NCI-H2081 (cell line): Measurements from ENCODE around the gene PDE6G.

Experiments used
- DNase-seq, 2 experiments: peaks; one replicate each; lab custom pipeline; 2025; lab: John Stamatoyannopoulos, UW

PDE6G gene

DNA sequence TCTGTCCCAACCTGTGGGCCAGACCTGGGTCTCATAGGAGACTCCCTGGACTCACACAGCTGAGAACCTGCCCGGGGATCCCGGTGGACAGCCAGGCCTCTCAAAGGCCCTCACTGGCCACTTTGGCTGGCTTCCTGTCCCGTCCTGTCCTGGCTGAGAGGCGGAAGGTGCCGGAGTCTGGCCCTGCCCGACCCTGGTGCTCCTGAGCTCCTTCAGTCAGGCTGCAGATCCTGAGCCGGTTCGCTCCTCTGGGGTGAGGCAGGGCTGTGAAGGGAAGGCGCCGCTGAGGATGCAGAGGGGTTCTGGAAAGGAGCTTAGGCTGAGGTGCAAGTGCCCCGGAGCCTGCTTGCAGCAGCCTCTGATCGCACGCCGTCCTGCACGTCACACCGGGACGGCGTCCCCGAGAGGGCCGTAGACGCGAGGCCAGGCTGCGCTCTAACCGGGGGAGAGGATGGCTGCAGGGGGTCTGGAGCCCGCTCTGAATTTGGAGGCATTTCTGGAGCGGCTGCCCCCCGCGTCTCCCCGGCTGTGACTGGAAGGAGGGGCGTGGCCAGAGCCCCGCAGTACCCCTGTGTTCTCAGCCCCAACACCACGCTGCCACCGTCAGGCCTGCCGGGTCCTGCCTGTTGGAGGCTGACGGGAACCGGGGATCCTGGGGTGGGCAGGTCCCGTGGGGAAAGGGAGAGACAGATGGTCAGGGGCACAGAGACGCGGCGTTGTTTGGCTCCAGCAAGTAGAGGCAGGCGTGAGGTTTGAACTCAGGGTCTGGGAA lies 31.6 kb upstream of the PDE6G start:
- DNase-seq = no peak

DNA sequence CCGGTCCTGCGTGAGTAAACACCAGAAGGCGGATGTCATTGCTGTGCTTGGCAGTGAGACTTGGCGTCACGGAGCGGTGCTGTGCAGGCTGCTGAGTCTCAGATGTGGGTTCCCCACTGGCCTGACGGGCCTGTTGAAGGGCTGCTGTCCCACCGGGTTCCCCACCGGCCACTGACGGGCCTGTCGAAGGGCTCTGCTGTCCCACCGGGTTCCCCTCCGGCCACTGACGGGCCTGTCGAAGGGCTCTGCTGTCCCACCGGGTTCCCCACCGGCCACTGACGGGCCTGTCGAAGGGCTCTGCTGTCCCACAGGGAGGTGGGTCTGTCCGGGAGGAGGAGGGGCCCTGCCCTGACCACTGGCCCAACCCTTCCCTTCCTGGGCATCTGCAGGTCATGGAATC lies 30.3 kb upstream of the PDE6G start:
- no peak for DNase-seq

DNA sequence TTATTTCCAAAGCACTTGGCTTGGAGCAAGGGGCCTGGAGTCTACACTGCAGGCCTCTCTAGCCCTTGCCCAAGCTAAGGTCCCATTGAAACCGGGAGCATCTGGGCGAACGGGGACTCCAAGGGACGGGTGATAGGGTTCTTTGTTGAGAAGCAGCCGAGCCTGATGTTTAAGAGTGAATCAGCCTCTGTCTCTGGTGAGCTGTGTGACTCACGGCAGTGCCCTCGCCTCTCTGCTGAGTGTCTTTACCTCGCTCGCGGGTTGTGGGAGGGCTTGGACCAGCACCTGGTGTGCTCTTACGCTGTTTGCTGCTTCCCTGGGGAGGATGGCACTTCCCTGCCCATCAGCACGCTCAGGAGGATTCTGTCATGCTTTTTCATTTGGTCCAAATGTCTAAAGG lies 28.8 kb upstream of the PDE6G start:
- peak in 1 of 2 experiments; percentile 46 for DNase-seq

DNA sequence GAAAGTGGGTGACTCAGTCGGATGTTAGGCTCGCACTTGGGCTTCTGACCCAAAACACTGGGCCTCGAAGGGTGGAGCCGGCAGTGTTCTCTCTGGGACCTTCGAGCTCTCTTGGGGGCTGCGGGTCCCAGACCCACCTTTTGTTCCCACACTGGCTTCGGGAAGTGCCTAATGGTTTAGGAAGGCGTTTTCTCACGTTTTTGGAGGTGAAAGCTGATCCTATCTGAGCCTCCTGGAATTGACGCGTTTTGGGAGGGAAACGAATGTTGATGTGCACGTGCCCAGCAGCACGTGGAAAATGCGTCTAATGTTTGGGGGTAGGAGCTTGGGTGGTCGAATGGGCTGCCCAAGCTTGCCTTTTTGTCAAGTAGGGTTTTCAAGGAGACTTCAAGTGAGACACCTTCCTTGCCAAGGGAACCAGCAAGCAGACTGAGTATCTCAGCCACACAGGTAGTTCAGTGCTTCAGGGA lies 28.1 kb upstream of the PDE6G start:
- no peak for DNase-seq

DNA sequence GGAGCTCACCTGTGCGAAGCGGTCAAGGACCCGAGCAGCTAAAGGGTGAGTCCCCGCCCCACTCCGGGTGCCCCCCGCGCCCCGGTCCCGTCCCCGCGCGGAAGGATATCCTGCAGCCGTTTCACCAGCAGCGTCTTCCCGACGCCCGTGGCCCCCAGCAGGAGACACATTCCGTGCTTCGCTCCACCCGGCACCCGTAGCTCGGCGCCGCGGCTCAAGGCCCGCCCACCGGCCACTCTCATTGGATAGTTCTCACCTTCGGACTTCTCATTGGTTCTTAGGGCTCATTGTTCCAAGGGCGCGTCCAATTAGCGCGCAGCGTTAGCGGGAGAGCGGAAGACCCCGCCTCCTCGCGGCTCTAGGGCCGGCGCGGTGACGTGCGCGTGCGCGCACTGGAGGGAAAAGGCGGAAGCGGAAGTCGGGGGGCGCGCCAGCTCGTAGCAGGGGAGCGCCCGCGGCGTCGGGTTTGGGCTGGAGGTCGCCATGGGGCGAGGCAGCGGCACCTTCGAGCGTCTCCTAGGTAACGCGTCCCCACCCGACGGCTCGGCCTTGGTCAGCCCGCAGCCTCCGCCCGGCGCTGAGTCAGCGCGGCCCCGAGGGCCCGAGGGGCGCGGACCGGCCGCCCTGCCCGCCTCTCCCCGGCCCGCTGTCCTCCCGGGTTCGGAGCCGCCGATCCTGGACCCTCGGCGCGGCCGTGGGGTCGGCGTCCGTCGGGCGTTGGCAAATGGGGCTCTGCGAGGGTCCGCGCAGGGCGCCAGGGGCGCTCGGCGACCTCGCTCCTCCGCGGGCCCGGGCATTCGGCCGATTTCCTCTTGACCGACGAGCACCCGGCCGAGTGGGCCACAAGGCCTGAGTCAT lies 27.5 kb upstream of the PDE6G start, which contains the start of the genes ARL16 and HGS:
ARL16 (minus strand) TSS at position 214 of the 858 bp plus-strand sequence; CDS start at position 170, 44 bp downstream.
HGS (plus strand) TSS at position 428 of the 858 bp plus-strand sequence; CDS start at position 484, 56 bp downstream.
- DNase-seq = peak; percentile 99 to 100

DNA sequence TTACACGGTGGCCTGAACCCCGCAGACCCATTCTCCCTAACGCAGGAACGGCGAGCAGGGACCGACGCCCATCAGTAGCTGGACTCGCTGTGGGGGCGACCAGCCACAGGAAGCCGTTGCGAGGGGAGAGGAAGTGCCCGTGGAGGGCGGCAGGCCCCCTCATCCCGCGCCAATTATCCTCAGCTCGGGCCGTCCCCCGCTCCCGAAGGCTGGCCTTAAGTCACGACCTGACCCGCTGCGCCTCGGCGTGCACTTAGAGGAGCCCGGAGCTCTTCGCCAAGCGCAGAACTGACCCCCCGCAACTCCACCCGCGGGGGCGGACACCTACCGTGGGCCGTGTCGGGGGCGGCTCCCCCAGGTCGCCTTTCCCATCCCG lies 26.9 kb upstream of the PDE6G start:
- DNase-seq = peak in 1 of 2 experiments; percentile 56

DNA sequence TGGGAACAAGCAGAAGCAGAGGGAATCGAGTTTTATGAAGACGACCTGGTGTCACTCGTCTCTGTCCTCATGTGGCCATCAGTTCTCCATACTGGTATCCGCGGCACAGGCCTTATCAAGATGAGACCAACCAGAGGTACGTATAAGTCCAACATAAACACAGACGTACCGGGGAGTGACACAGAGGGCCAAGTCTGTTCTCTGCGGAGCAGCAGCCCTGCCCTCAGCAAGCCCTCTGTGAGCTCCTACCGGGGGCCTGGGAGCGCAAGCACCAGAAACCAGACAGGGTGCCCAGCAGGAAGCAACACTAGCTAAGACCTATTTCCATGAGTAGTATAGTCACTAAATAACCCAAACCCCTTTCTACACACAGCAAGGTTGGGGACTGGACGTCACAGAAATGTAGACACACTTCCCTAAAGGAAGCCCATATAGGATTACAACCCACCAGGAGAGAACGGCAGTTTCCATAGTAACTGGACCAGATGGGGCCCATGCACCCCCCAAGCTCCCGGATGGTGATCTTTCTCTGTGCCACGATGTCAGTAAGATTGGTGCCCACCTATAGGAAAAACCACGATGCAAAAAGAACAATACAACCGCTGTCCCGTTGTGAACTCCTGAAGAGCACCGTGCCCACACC lies 26.3 kb upstream of the PDE6G start:
- DNase-seq = peak in 1 of 2 experiments; percentile 35

DNA sequence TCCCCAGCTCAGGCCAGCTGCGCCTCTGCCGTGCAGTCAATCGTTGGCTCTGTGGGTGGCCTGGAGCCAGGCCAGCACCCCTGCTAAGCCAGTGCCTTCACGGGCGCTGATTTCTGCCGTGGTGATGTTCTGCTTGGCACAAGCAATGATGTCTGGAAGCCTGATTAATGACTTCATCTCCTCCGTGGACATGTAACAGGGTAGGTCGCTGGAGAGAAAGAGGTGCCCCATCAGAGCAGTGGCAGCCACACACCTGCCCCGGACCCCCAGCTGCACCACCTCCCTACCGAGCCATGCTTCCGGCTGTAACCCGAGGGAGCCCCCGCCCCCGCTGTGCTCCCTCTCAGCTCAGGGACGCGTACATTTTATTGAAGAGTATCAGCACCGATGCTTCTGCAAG lies 25.3 kb upstream of the PDE6G start:
- peak; percentile 81 to 95 for DNase-seq

DNA sequence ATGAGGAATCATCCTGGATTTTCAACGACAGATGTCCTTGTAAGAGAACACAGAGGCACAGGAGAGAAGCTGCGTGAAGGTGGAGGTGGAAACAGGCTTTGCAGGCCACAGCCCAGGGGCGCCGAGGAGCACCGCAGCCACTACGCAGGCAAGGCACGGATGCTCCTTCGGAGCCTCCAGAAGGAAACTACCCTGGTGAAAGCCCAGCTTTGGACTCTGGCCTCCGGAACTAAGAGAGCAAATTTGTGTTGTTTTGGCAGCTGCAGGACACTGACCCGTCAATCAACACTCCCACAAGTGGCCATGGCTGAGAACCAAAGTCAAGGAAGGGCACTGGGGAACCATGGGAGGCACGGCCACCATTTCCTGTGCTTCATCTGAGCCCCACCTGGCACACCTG lies 23.8 kb upstream of the PDE6G start:
- no peak for DNase-seq

DNA sequence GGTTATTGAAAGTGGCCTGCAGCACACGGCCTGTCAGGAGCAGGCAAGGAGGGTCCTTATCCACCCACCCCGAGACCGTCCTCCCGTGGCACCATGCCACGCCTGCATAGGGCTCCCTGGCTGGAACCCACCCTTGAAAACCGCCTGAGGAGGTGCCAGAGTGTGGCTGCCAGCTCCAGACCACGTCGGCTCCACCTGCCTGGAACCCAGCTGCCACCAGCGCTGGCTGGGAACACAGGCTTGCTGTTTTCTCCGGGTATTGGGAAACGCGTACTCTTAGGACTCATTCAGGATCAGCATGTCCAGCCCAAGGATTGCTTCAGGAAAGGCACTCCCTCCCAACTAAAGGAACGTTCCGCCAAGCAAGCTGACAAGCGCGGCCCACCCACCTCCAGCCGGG lies 20.6 kb upstream of the PDE6G start:
- DNase-seq = peak in 1 of 2 experiments; percentile 24

DNA sequence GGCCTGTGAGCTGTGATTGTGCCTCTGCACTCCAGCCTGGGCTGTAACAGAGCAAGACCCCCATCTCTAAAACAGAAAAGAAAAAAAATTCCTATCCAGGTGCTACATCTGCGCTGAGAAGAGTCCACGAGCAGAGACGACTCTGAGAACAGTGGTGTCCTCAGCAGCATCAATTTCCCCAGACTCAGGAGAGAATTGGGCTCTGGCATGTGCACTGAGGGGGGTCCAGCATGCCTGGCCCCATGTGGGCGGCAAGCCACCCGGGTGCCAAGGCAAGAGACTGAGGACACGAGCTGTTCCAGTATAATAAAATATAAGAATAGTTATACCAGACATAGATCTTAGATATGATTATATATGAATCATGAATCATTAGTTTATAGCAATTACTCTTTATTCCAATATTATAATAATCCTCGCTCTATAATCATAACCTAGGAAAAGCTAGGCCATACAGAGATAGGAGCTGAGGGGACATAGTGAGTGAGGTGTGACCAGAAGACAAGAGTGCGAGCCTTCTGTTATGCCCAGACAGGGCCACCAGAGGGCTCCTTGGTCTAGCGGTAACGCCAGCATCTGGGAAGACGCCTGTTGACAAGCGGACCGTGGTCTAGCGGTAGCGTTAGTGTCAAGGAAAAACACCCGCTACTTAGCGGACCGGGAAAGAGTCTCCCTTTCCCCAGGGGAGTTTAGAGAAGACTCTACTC lies 19.3 kb upstream of the PDE6G start:
- DNase-seq = peak in 1 of 2 experiments; percentile 61

DNA sequence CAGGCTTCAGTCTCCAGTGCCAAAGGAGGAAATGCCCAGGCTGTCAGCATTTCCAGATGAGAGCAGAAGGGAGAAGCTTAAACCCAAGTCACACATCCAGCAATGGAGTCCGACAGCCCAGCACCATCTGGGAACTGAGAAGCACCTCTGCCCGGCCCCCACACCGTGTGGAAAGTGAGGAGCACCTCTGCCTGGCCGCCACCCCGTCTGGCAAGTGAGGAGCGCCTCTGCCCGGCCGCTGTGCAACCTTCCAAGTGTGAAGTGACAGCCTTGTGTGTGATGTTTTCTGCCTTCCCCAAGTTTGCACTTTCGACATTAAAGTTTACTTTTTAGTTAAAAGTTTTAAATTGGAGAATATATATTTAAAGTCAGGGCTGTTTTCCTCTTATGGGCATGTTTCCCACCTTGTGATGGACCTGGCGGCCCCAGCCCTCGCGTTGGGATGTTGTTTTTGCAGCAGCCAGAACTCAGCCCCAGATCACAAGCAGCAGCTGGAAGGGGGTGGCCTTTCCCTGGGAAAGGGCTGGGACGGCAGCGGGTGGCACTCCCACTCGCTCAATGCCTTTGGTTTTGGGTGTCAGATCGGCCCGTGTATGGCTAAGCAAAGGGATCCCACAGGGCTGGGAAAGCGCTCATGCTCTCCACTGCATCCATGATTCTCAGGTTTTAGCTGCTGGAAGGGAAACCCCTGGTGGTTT lies 17.4 kb upstream of the PDE6G start:
- DNase-seq = no peak

DNA sequence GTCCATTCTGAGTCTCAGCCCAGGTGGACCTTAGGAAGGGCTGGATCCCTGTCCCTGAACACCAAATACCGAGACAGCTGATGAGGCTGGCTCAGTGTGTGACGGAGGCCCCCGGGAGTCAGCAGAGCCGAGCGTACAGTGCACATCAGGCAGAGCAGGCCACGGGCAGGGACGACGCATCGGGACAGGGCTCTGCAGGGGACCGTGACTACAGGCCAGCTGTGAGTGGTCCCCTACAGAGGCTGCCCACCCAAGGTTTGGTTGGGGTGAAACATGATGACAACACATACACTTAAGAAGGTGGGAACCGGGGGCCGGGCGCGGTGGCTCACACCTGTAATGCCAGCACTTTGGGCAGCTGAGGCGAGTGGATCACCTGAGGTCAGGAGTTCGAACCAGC lies 16.6 kb upstream of the PDE6G start:
- no peak for DNase-seq

DNA sequence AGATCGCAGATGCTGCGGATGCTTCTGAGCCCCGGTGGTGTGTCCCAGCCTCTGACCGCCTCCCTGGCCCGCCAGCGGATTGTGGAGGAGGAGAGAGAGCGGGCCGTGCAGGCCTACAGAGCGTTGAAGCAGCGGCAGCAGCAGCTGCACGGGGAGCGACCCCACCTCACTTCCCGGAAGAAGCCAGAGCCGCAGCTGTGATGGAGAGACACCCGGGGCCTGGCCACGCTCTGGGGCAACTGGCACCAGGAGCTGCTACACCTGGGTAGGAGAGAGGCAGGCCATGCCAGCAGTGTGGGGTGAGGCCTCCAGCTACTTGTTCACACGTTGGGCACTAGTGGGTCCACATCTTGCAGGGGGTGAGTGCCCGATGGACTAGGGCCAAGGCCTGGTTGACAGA lies 16.2 kb upstream of the PDE6G start:
- DNase-seq = no peak

DNA sequence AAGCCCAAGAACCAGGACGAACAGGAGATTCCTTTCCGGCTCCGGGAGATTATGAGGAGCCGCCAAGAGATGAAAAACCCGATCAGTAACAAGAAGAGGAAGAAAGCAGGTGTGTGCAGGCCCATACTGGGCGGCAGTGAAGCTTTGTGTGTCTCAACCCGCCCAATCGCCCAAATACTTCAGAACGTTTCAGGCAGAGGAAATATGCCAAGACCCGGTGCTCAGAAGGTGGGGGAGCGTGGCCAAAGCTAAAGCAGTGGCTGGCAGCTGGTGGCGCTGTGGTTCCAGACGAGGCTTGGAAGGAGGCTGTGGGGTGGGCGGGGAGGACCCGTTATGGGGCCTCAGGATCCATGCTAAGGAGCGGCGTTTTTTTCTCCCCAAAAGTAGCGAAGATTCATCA lies 11.4 kb upstream of the PDE6G start:
- peak in 1 of 2 experiments; percentile 19 for DNase-seq

DNA sequence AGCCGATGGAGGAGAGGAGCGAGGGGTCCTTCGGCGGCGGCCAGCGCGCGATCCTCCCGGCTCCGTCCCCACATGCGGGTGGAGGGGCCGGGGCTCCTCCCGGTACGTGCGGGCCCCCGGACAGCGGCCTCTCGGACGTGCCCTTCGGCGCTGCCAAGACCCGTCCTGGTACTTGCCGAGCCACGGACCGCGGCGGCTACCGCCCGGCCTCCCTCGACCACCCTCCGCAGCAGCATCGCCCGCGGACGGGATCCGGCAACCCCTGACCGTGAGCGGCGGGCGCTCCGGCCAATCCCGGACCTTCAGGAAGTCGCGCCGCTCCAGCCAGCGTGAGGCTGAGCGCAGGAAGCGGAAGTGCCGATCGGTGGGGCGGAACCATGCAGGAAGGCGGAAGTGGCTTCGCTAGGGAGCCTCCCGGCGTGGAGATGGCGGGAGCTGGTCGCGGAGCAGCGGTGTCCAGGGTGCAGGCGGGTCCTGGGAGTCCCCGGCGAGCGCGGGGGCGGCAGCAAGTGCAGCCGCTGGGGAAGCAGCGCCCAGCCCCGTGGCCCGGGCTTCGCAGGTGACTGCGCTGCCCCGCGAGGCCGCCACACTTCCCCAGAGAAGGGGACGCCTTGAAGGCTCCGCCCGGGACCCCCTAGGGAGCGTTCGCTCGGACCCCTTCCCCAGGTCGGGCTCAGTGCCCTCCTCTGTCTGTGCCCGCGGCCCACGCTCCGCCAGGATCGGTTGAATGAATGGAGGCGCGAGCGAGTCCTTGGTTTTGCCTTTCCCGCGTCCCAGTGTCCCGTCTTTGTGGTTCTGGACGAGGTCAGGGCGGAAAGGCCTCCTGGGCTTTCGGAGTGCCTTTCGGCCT lies 10.2 kb upstream of the PDE6G start, which contains the start of the genes CCDC137 and OXLD1:
CCDC137 (plus strand) TSS at position 396 of the 850 bp plus-strand sequence; CDS start at position 426, 30 bp downstream.
OXLD1 (minus strand) TSS at position 264 of the 850 bp plus-strand sequence; CDS start at position 236, 28 bp downstream.
- DNase-seq = peak; percentile 95 to 99

DNA sequence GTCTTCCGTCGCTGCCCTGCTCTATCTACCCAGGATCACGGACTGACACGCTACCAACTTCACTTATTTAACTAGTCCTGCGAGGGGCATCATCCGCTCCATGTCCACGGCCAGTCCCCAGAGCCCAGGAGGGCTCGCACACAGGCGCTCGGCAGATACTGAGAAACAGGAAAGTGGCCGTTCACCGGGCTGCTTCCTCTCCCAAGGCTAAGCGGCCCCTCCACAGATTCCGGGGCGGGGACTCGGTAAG lies 9.7 kb upstream of the PDE6G start:
- no peak for DNase-seq

DNA sequence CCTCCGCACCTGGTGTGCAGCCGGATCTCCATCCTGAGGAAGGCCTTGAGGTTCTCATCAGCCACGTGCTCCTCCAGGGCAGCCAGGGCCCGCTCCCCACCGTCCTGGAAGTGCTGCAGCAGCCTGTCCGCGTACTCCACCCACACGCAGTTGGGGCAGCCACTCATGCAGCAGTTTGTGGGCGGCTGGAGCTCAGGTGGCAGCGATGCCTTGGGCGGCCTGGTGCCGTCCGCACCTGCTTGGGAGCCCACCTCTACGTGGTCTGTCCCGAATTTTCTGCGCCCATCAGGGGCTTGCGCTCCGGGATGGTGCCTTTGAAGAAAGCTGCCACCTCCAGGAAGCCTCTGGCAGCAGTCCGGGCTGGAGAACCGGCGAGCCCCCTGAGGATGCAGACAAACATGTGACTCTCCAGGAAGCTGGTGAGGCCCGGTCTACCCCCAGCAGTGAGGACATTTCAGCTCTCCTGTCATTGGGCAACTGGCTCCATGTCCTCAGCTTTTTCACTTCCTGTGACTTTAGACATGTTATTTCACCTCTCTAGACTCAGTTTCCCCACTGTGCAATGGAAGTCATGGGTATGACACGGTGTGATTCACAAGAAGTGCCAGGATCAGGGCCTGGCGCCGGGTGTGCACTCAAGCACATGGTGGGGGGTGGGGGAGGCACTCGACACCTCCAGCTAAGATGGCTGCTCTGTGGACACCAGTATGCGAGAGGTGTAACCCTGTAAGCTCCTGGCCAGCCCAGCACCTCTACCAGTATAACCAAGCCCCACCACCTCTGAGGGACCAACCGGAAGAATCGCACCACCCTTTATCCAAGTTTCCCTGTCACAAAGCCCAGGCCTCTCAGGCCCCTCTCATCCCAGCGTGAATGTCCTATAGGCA lies 9.1 kb upstream of the PDE6G start:
- peak; percentile 42 to 70 for DNase-seq

DNA sequence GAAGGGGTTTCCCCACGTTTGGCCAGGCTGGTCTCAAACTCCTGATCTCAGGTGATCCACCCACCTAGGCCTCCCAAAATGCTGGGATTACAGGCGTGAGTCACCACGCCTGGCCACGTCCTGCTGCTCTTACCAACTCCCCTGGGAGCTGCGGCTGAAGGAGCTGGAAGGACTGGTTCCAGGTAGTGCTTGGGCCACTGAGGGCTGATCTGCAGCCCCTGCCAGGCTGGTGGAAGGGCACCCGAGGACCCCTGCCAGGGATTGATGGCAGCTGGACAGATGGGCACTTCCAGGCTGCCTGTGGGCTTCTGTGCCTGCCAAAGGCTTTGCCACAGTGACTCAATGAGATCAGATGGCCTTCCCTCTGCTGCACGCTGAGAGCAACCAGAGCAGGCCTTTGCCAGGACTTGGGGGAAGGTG lies 7.7 kb upstream of the PDE6G start:
- no peak for DNase-seq
